SK-N-SH (cell line): ENCODE measurements around the gene LTK.

Source experiments
- EP300 ChIP-seq, 2 experiments: IDR thresholded peaks; 2 replicates each; pipeline versions ENCODE4 v1.4.0 to v1.6.1; 2012; ENCODE audit warnings: borderline replicate concordance in 1 of 2, low read depth in 1 of 2, low read length in 1 of 2
- FOSL2 ChIP-seq: IDR thresholded peaks from 2 replicates; pipeline ENCODE4 v1.4.0; 2012; ENCODE audit warnings: low read depth, mild to moderate bottlenecking, moderate library complexity, borderline replicate concordance
- POLR2AphosphoS5 ChIP-seq: IDR thresholded peaks from 2 replicates; pipeline ENCODE4 v1.6.1; 2012; ENCODE audit warnings: low read depth, low read length
- RAD21 ChIP-seq: IDR thresholded peaks from 2 replicates; pipeline ENCODE4 v1.6.1; 2012; ENCODE audit warnings: mild to moderate bottlenecking, low read length
- YY1 ChIP-seq: IDR thresholded peaks from 2 replicates; pipeline ENCODE4 v1.4.0; 2012; ENCODE audit warnings: low read depth, mild to moderate bottlenecking
- TF ChIP-seq, protein P1 (sequence below): fragments of 200-600 bp; sonication (generic); IDR thresholded peaks from 2 replicates; pipeline ENCODE4 v1.6.1; 2017; ENCODE audit warnings: antibody characterized with exemption, mild to moderate bottlenecking, moderate library complexity
- TF ChIP-seq, protein P2 (sequence below): IDR thresholded peaks from 2 replicates; pipeline ENCODE4 v1.4.0; 2012; ENCODE audit warnings: low read depth

DNA sequence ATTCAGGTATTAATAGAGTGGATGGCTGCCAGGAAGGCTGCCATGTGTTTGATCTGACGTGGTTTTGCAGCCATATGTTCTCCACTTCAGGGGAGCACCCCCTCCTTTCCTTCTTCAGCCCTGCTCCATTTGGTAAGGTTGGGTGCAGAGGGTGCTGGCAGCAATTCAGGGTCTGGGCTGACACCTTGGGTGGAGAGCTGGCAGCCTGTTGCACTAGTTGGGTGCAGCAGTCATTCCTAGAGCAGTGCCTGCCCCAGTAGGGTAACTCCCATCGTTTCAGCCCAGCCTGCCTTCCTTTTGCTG, 46.9 kb upstream of the LTK start:
- TF ChIP-seq, protein P1, sequence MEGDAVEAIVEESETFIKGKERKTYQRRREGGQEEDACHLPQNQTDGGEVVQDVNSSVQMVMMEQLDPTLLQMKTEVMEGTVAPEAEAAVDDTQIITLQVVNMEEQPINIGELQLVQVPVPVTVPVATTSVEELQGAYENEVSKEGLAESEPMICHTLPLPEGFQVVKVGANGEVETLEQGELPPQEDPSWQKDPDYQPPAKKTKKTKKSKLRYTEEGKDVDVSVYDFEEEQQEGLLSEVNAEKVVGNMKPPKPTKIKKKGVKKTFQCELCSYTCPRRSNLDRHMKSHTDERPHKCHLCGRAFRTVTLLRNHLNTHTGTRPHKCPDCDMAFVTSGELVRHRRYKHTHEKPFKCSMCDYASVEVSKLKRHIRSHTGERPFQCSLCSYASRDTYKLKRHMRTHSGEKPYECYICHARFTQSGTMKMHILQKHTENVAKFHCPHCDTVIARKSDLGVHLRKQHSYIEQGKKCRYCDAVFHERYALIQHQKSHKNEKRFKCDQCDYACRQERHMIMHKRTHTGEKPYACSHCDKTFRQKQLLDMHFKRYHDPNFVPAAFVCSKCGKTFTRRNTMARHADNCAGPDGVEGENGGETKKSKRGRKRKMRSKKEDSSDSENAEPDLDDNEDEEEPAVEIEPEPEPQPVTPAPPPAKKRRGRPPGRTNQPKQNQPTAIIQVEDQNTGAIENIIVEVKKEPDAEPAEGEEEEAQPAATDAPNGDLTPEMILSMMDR = no peak
- no peak for TF ChIP-seq POLR2AphosphoS5
- TF ChIP-seq, protein P2, sequence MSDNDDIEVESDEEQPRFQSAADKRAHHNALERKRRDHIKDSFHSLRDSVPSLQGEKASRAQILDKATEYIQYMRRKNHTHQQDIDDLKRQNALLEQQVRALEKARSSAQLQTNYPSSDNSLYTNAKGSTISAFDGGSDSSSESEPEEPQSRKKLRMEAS = no peak
- no peak for TF ChIP-seq FOSL2
- TF ChIP-seq EP300 (IDR thresholded peaks at IDR 0.05; ENCODE audit: borderline replicate concordance in 1 of 2, low read depth in 1 of 2, low read length in 1 of 2) = no peak
- no peak for TF ChIP-seq RAD21
- no peak for TF ChIP-seq YY1
